WI38 (cell line): Measurements from ENCODE around the gene ADRA2B.

Source experiments
- H3K4me3 ChIP-seq: 2 replicates; pipeline ENCODE4 v1.5.1; 2011; ENCODE audit warnings: low read depth, mild to moderate bottlenecking, control low read depth, low read length
- CTCF ChIP-seq: IDR thresholded peaks from 2 replicates; pipeline ENCODE4 v1.5.1; 2012; ENCODE audit warnings: low read depth, mild to moderate bottlenecking, control low read depth, low read length

ADRA2B gene

DNA sequence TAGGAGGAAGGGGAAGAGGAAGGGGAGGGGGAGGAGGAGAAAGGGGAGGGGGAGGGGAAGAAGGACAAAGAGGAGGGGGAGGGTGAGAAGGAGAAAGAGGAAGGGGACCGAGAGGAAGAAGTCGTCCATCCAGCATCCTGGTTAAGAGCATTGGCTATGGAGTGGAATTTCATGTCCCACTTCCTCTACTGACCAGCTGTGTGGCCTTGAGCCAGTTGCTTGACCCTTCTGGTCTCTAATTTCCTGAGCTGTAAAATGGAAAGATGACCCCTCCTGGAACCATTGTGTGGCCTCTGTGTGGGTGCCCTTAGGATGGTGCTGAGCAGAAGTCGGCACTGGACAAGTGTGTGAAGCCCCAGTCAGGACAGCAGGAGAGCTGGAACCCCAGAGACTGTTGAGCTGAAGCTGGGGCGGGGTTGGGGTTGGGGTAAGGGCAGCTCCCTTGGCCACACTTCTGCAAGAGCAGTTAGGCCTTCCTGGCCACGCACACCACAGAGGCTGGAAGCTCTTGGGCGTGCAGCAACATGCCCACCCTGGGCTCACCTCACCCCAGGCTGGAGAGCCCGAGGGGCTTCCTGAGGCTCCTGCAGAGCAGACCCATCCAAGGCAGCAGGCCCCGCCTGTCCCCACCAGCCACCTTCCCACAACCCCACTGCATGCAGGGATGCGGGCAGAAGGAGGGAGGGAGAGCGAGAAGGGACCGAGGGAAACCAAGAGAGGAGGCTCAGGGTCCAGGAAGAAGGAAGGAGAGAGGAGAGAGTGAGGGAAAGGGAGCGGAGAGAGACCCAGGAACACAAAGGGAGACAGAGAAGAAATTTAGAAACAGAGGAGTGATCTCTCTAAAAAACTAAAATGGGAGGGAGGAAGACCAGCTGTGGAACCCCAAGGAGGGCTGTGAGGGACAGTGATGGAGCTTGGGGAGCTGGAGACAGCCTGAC lies 16.2 kb downstream of the ADRA2B start:
- H3K4me3 ChIP-seq: no peak overlapping the region
- no peak for TF ChIP-seq CTCF

- no peak overlapping the region for H3K4me3 ChIP-seq
- no peak for TF ChIP-seq CTCF
Measured at GRCh38 chr2:96098900-96099590, 17.3 kb downstream of the ADRA2B start.

DNA sequence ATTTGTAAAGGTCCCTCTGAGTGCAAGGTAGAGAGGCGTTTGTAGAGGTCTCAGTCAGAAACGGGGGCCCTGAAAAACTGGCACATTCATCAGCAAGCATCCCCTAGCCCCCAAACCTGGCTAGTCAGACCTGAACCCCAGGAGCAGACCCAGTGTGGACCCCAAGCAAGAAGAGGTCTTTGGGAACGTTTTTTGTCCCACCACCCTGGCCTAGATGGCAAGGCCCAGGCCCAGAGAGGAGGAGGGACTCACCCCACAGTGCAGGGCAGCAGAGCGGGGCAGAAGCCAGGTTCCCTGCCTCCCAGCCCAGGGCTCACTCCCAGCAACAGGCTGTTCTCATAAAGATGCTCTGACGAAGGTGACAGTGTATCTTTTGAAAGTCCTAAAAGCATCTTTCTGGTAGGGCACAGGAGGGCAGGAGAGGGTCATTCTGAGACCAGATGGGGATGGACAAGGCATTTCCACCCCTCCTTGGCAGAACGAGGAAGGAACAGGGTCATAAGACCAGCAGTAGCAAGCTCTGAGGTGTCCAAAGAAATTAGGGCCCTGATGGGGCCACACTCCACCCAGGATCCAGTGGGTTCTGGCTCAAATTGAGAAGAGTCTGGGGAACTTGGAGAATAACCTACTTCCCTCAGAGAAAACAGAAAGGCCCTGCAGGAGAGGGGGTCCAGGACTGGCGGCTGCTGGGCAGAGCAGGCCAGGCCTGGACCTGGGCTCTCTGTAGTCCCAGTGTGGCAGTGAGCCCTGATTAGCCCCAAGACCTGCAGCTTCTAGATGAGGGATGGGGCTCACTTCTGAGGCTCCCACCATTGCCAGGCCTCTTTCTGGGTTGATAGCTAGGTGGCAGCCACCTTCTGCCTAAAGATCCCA lies 18.2 kb downstream of the ADRA2B start:
- TF ChIP-seq CTCF: no peak
- H3K4me3 ChIP-seq: no peak overlapping the region

GRCh38 chr2:96097441-96097840 lies 18.9 kb downstream of the ADRA2B start:
- TF ChIP-seq CTCF: no peak
- no peak overlapping the region for H3K4me3 ChIP-seq

DNA sequence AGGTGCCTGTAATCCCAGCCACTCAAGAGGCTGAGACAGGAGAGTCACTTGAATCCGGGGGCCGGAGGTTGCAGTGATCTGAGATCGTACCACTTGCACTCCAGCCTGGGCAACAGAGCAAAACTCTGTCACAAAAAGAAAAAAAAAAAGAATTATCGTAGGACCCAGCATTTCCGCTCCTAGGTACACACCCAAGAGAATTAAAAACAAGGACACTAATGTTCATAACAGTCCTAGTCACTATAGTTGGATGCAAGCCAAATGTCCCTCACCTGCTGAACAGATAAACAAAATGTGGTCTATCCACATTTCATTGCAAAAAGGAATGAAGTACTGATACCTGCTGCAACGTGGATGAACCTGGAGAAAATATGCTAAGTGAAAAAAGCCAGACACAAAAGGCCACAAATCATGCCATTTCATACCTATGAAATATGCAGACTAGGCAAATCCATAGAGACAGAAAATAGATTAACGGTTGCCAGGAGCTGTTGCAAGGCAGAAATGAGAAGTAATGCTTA lies 21.2 kb downstream of the ADRA2B start:
- H3K4me3 ChIP-seq: no peak overlapping the region
- TF ChIP-seq CTCF: no peak

GRCh38 chr2:96093528-96093927 lies 22.8 kb downstream of the ADRA2B start:
- no peak overlapping the region for H3K4me3 ChIP-seq
- TF ChIP-seq CTCF: no peak
